Sigmoid colon (tissue), 7 donors: Measurements from ENCODE around the gene SIRT2. TPM values are rescaled to one million over a fixed set of nuclear protein-coding genes. Genes with fewer than 3 reads are reported as not detected.

Source experiments
- DNase-seq: peaks from one replicate; pipeline ENCODE4 v3.0.0-alpha.2; 2019
- H3K27ac ChIP-seq, 4 donors: fragments of 200-600 bp; sonication (generic); one replicate each; pipeline ENCODE4 v1.5.1; 2016 to 2019; ENCODE audit warnings: mild to moderate bottlenecking in 1 of 4
- H3K27me3 ChIP-seq, 3 donors: fragments of 200-600 bp; sonication (generic); one replicate each; pipeline ENCODE4 v1.5.1; 2019; ENCODE audit warnings: mild to moderate bottlenecking in 1 of 3
- H3K36me3 ChIP-seq, 4 donors: fragments of 200-600 bp; sonication (generic); one replicate each; pipeline ENCODE4 v1.5.1; 2016 to 2019
- H3K4me1 ChIP-seq, 4 donors: fragments of 200-600 bp; sonication (generic); one replicate each; pipeline ENCODE4 v1.5.1; 2017 to 2019
- H3K4me3 ChIP-seq, 4 donors: fragments of 200-600 bp; sonication (generic); one replicate each; pipeline ENCODE4 v1.5.1; 2017 to 2019; ENCODE audit warnings: mild to moderate bottlenecking in 2 of 4, moderate library complexity in 1 of 4
- H3K9me3 ChIP-seq, 4 donors: fragments of 200-600 bp in 3 of 4; sonication (generic) in 3 of 4; one replicate each; pipeline versions ENCODE4 v1.5.1 to v1.6.1; 2013 to 2019
- CTCF ChIP-seq, 4 experiments: fragments of 450-650 bp in 3 of 4; fragments of 200-600 bp in 1 of 4; IDR thresholded peaks; one replicate each; pipeline ENCODE4 v1.5.1; 2016 to 2019; ENCODE audit warnings: antibody characterized with exemption in 4 of 4, mild to moderate bottlenecking in 3 of 4, moderate library complexity in 2 of 4
- EP300 ChIP-seq, 4 donors: sonication (generic); formaldehyde crosslinking; IDR thresholded peaks; one replicate each; pipeline ENCODE4 v1.6.1; 2017; ENCODE audit warnings: antibody characterized with exemption in 4 of 4
- POLR2A ChIP-seq, 2 donors: fragments of 450-650 bp; IDR thresholded peaks; one replicate each; pipeline ENCODE4 v1.6.1; 2016; ENCODE audit warnings: antibody characterized with exemption in 2 of 2, mild to moderate bottlenecking in 2 of 2, moderate library complexity in 2 of 2
- POLR2AphosphoS5 ChIP-seq, 4 donors: sonication (generic); formaldehyde crosslinking; IDR thresholded peaks; one replicate each; pipeline ENCODE4 v1.6.1; 2017; ENCODE audit warnings: antibody characterized with exemption in 4 of 4
- WGBS, 2 donors: extraction: QIAGEN DNeasy Blood & Tissue Kit; methylation state at CpG; one replicate each; pipeline ENCODE4 v1.1.7; 2013; 5-methylcytosine and 5-hydroxymethylcytosine counted together
- intact Hi-C: fragments of 100-400 bp; cut with DNase I; formaldehyde crosslinking; loops from one replicate; pipeline ENCODE4 v1.15.1; 2023
- polyA plus RNA-seq, 3 donors: library from polyadenylated mRNA; stranded (reverse); fragments of 200-250 nt; gene quantifications; one replicate each; pipeline ENCODE4 v1.2.3, GENCODE V29; 2013
- total RNA-seq, 4 donors: library from RNA; depleted of rRNA; stranded (reverse); fragments of >200 nt; gene quantifications; one replicate each; pipeline ENCODE4 v1.1.0, GENCODE V29; 2016
- donor health status: healthy with polysubstance abuse.
- donor health status: Bipolar disorder and iron deficiency.
- donor health status: healthy.

SIRT2 gene
- total RNA-seq = 10 to 100 TPM; 65.5 to 92.7 (median 85.2) TPM
- 10 to 100 TPM; 36.2 to 46.7 (median 39.0) TPM for polyA plus RNA-seq

GRCh38 chr19:38899447-38900201 is at the start of gene SIRT2, which contains the start of gene NFKBIB:
TSS of gene SIRT2 (minus strand) at chr19:38899618. CDS start at chr19:38899521, 97 bp downstream.
TSS of gene NFKBIB (plus strand) at chr19:38899969. CDS start at chr19:38900033, 64 bp downstream.
- Histone ChIP-seq H3K36me3 (peaks cover 0 to 4% (median 0%) of the 10 kb centered on the region in 4 donors), H3K4me3 (peak within 1 kb of the TSS; percentile 58 to 90 (median 66)), H3K27ac (peak within 1 kb of the TSS; percentile 90 to 95 (median 92)), H3K4me1 (peaks cover 0 to 51% (median 37%) of the 10 kb centered on the region in 4 donors), H3K27me3 (no peaks in the 10 kb centered on the region), H3K9me3 (no peaks in the 10 kb centered on the region)
- TF ChIP-seq CTCF (IDR thresholded peaks at IDR 0.05) = no peak
- peak in 1 of 4 donors; percentile 63 for TF ChIP-seq EP300 (IDR thresholded peaks at IDR 0.05)
- TF ChIP-seq POLR2AphosphoS5 (IDR thresholded peaks at IDR 0.05) = peak; percentile 73 to 95 (median 77)
- TF ChIP-seq POLR2A (IDR thresholded peaks at IDR 0.05) = peak; percentile 44 to 69
- 0% methylated on average over 64 of the region's 64 CpGs for WGBS, 2 donors
- peak; percentile 100 for DNase-seq
- intact Hi-C loops = loop anchor here (1.0 to 5.0 kb wide), 4 partner anchors 31 to 252 kb away; partner anchors contain the start of genes ACTN4, ECH1, MRPS12 and SARS2

- Histone ChIP-seq H3K36me3 (peaks cover 0 to 23% (median 3%) of the 10 kb centered on the region in 4 donors), H3K4me3 (no peak overlapping the region), H3K4me1 (peaks cover 0 to 11% (median 10%) of the 10 kb centered on the region in 4 donors), H3K27me3 (no peaks in the 10 kb centered on the region), H3K9me3 (no peaks in the 10 kb centered on the region), H3K27ac (no peak overlapping the region)
- DNase-seq = no peak
- WGBS, 2 donors = 54 to 86% methylated on average over 11 of the region's 11 CpGs
- intact Hi-C loops = no loop called here
- TF ChIP-seq EP300 (IDR thresholded peaks at IDR 0.05) = no peak
- TF ChIP-seq CTCF (IDR thresholded peaks at IDR 0.05) = no peak
- no peak for TF ChIP-seq POLR2A (IDR thresholded peaks at IDR 0.05)
- no peak for TF ChIP-seq POLR2AphosphoS5 (IDR thresholded peaks at IDR 0.05)
Observed at GRCh38 chr19:38946229-38947010, 47.0 kb upstream of the SIRT2 start.

- Histone ChIP-seq H3K36me3 (peaks cover 0 to 23% (median 3%) of the 10 kb centered on the region in 4 donors), H3K4me1 (peaks cover 0 to 11% (median 10%) of the 10 kb centered on the region in 4 donors), H3K27ac (no peak overlapping the region), H3K9me3 (no peaks in the 10 kb centered on the region), H3K27me3 (no peaks in the 10 kb centered on the region), H3K4me3 (no peak overlapping the region)
- DNase-seq = no peak
- intact Hi-C loops = no loop called here
- TF ChIP-seq POLR2A (IDR thresholded peaks at IDR 0.05) (no peak), EP300 (IDR thresholded peaks at IDR 0.05) (no peak), POLR2AphosphoS5 (IDR thresholded peaks at IDR 0.05) (no peak), CTCF (IDR thresholded peaks at IDR 0.05) (no peak)
- WGBS, 2 donors = 64 to 85% methylated on average over 3 of the region's 3 CpGs
Observed at GRCh38 chr19:38945562-38946228, 46.3 kb upstream of the SIRT2 start.

- H3K4me1 ChIP-seq = peaks cover 0 to 6% (median 5%) of the 10 kb centered on the region in 4 donors
- H3K27me3 ChIP-seq = no peaks in the 10 kb centered on the region
- peaks cover 0 to 23% (median 3%) of the 10 kb centered on the region in 4 donors for H3K36me3 ChIP-seq
- intact Hi-C loops = no loop called here
- H3K9me3 ChIP-seq = no peaks in the 10 kb centered on the region
- no peak overlapping the region for H3K27ac ChIP-seq
- DNase-seq = no peak
- whole genome bisulfite sequencing, 2 donors = 83 to 86% methylated on average over 12 of the region's 12 CpGs
- no peak overlapping the region for H3K4me3 ChIP-seq
- no peak for TF ChIP-seq CTCF (IDR thresholded peaks at IDR 0.05)
Observed at GRCh38 chr19:38944981-38945506, 45.6 kb upstream of the SIRT2 start.
